ENCODE results near the gene MYO1C.

MYO1C gene

GRCh38 chr17:1485423-1486376, 6.8 kb downstream of the MYO1C start:
- no peak for DNase-seq (ENCODE audit: low read depth)

DNA sequence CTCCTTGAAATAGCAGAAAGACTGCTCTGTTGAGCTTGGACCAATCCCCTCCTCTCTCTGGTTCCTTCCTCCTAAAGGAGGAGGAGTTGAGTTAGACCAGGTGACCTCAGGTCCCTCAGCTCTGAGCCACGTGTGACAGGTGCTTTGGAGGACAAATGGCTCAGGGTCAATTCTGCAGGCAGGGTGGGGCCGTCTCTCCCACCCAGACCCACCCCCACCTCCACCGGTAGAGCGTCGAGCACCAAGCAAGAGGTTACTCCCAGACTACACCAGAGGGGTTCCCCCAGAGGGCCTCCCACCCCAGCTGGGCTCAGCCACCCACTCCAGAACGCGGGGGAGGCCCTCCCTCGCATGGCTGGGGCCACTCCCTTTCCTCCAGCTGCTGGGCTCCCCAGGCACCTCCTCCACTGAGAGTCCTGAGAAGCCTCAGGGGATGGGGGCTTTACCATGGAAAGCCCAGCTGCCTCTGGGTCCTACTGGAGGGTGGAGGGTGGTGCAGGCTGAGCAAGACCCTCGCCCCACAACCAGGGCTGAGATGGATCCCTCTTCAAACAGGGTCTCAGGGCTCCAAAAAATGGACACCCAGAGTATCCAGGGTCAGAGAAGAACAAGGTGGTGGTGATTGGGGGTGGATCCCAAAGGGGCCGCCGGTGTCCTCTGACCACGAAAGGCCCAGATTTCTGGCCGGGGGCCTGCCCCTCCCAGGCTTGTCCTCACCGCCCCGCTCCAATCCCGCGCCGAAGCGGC, 7.6 kb downstream of the MYO1C start:
- no peak for DNase-seq (ENCODE audit: low read depth)

GRCh38 chr17:1484060-1484535, 8.4 kb downstream of the MYO1C start:
- no peak for DNase-seq (ENCODE audit: low read depth)

GRCh38 chr17:1482680-1483079, 9.8 kb downstream of the MYO1C start:
- DNase-seq (ENCODE audit: low read depth), result no peak

DNA sequence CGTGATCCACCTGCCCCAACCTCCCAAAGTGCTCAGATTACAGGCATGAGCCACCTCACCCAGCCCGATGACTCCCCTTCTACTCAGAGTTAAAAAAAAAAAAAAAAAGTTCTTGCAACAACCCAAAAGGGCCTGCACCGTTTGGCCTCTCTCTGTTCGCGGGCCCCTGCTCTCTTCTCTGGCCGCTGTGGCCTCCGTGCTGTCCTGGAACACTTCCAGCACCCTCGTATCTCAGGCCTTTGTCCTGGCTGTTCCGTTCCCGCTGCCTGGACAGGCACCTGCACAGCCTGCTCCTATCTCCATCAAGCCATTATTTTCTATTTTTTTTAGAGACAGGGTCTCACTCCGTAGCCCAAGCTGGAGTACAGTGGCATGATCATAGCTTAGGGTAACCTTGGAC, 10.8 kb downstream of the MYO1C start:
- no peak for DNase-seq (ENCODE audit: low read depth)

- no peak for DNase-seq (ENCODE audit: low read depth)
Observed at GRCh38 chr17:1480747-1481465, 11.6 kb downstream of the MYO1C start.

GRCh38 chr17:1478418-1478817, 14.1 kb downstream of the MYO1C start:
- no peak for DNase-seq (ENCODE audit: low read depth)

DNA sequence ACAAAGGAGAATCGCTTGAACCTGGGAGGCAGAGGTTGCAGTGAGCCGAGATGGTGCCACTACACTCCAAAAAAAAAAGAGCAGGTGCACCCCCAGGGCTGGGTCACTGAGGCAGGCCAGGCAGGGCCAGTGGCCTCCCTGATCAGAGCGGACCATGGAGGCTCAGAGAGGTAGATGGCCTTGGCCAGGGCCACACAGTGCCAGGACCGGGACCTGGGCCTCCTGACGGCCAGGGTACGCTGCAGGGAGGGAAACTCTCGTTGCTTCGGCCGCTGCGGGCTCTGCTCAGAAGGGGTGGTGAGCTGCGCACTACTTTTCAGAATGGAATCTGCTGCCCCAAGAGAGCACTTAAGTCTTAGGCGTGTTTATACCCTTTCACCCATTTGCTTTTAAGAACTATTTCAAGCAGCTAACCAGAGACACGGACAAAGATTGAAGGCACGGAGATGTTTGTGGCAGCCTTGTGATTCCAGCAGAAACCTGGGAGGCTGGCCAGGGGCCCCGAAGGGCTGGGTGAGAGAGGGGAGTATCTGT, 17.1 kb downstream of the MYO1C start:
- DNase-seq (ENCODE audit: low read depth), result no peak

DNA sequence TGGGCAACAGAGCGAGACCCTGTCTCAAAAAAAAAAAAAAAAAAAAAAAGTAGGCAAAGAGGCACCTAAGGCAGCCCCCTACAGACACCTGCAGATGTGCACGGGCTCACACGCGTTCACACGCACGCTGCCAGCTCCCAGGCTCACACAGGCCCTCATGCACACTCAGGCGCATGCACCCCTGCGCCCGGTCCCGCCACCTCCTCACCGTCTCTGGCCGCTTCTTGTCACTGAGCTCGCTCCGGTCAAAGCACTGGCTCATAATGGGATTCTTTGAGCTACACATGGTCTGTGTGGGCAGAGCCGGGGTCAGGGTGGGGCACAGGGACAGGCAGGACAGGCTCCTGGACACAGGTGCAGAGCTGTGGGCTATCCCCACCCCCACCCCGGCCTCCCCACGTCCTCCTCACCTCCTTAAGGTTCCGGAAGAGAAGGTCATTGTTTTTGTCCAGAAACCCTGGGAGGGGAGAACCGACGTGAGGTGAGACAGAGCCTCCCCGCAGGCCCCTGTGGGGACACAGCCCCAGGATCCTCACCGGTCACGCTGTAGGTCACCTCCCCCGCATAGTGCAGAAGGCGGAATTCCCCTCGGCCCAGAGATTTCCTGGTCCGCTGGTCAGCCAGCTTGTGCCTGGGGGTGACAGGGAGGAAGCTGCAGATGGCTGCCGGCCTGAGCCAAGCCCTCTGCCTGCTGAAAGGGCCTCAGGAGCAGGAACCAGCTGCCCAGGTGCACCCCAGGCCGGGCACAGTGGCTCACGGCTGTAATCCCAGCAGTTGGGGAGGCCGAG, 17.9 kb downstream of the MYO1C start:
- DNase-seq (ENCODE audit: low read depth), result no peak

DNA sequence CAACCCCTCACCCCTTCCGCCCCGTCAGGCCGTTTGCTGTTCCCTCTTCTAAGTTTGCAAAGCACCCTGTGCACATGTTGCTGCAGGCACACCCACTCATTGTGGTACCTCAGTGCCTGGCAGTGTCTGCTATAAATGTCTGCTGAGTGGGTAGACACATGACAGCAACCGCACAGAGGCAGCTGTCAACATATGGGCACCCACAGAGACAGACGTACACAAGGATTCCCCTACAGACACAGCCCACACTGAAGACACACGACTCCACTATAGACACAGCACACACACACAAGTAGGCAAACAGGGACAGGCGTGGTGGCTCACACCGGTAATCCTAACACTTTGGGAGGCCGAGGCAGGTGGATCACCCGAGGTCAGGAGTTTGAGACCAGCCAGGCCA, 18.6 kb downstream of the MYO1C start:
- DNase-seq (ENCODE audit: low read depth), result no peak

DNA sequence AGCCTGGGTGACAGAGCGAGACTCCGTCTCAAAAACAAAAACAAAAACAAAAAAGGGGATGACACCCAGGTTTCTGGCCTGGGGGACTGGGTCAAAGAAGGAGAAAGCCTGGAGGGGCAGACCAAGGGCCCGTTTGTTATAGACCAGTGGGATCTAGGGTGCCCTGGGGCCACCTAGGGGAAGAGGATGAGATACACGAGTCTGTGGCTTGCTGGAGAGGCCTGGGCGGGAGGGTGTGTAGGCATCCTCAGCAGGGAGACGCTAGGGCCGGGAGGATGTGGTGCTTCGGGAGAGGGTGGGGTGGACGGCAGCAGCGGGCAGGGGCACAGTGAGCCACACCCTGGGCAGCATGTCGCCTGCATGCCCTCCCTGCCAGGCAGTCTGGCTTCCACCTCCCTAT, 19.3 kb downstream of the MYO1C start:
- no peak for DNase-seq (ENCODE audit: low read depth)

DNA sequence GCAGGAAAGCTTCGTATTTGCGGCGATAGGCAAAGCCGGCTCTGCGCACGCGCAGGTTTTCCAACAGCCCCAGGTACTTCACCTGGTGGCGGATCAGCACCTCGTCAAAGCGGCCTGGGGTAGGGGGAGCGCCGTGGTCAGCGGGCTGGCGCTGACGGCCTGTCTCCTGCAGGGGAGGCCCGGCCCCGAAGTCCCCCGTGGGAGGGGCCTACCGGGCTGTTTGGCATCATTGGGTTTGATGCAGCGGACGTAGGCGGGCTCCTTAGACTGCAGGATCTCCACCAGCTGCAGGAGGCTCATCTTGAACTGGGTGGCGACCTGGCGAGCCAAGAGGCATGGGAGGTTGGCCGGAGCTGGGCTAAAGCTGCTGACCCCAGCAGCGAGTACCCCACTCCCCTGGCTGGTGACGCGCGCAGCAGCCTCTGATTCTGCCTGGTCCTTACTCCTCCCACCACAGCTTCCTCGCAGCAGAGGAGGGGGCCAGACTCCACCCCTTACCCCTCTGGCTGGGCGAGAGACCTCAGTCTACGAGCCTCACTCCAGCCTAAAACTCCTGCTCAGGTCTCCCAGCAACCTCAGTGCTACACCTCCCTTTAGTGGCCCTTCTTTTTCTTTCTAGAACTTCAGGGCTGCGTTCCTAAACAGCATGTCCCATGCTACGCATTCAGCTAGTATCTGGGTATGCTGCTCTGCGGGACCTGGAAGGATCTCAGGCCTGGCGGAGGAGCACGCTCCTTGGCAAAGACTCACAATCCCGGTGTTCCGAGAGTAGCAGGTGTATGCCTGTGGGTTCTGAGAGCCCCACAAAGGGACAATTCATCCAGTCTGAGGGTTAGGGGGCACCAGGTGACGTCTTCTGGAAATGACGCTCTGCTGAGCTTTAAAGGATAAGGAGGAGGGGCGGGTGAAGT, 20.3 kb downstream of the MYO1C start:
- DNase-seq (ENCODE audit: low read depth), result no peak

- no peak for DNase-seq (ENCODE audit: low read depth)
Observed at GRCh38 chr17:1471490-1471889, 21.0 kb downstream of the MYO1C start.

DNA sequence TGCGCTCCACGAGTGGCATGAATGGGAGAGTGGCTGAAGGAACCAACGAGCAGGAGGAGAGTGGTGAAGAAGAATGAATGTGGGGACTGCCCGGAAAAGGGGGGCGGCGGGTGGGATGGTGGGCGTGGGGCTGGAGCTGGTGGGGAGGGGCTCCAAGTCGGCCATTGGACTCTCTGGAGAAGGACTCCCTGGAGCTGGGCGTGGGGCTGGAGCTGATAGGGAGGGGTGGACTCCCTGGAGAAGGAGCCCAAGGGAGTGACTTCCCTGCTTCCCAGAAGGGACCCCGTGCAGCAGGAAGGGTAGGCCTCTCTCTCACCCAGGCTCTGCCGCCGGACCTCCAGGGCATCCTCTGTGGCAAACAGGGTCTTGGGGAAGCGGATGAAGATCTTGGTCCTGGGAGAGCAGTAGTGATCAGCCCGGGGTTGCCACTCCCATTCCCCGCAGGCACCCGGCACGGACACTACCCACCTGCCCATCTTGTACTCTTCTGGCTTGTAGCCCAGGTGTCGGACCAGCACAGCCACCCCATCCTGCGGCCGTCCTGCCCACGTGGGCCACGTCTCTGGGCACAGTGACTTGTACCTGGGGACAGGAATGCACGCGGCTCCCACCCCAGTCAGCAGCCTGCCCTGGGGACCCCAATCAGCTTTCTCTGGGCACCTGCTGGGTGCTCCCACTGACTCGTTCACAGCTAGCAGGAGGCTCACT, 21.6 kb downstream of the MYO1C start:
- DNase-seq (ENCODE audit: low read depth), result no peak

DNA sequence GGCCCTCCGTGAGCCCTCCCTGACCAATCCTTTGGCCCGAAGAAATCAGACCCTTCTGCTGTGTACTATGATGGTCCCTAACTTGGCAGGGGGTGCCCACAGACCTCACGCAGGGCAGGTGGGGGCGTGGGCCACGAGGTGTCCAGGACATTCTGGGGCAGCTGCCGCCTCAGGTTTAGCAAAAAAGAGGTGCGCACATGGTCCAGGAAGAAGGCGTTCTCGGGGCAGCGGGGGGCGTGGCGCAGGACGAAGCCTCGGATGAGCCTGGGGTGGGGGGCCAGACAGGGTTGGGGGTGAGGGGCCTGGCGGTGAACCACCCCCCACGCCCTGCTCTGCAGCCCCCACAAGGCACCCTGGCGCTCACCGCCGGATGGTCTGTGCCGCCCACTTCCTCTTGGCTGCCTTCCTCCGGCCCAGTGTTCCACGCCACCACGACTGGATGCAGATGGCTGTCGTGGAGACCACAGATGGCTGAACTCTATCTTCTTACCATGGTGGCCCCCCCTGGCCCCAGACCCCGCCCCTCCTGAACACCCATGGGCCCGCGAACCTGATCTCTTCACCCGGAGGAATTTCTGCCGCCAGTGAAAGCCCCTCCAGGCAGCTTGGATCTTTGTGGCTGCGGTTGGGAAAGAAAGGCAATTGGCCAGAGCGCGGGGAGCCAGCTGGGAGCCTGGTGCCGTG, 22.3 kb downstream of the MYO1C start:
- no peak for DNase-seq (ENCODE audit: low read depth)

GRCh38 chr17:1469231-1469852, 23.1 kb downstream of the MYO1C start:
- no peak for DNase-seq (ENCODE audit: low read depth)

DNA sequence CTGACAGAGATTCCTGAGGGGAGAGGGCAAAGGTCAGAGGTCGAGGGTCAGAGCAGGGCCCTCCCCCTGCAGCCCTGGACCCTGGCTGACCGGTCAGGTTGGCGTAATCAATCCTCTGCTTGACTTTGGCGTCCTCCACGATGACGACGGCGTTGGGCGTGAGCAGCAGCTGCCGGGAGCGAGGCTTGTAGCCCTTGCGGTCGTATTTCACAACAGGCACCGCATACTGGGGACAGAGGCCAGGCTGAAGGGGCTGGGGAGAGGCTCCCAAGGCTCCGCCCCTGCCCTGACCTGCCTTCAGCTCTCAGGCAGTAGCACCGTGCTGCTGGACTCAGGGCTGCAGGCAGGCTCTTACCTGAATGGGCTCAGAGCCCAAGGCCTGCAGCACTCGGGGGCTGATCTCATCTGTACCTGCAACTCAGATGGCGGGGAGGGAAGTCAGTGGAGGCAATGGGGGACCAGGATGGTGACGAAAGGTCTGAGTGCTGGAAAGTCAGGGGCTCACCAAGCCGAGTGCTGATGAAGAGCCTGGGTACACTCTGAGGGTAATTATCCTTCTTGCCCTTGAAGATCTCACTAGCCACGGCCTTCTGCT, 24.5 kb downstream of the MYO1C start:
- DNase-seq (ENCODE audit: low read depth), result no peak

GRCh38 chr17:1467258-1467657, 25.2 kb downstream of the MYO1C start:
- no peak for DNase-seq (ENCODE audit: low read depth)

Measured in stimulated activated CD8-positive, alpha-beta memory T cell treated with anti-CD3 and anti-CD28 coated beads, Interleukin-15, amount 100 ng/mL, for 1 hour (primary cell).